Stimulated activated CD4-positive, alpha-beta T cell treated with anti-CD3 and anti-CD28 coated beads, Interleukin-4, amount 100 ng/mL, for 1 hour (primary cell): ENCODE data around the gene LECT2.

Experiments
- DNase-seq: peaks from one replicate; pipeline ENCODE4 v3.0.0-alpha.2; 2020

The LECT2 gene

DNA sequence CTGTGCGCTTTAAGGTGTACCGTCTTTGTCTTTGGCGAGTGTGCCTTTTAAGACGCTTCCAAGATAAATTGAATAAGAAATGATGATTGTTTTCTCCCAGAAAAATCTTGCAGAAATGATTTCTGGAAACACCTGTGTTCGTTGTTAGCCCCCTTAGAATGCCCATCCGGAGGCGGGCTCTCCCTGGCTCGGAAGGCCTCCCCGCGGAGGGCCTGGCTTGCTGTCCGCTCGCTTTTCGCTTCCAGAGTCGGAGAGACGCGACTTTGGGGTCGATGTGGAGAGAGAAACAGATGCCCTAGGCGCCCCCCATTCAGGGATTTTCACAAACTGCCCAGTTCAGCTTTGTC, 23.9 kb downstream of the LECT2 start:
- DNase-seq = no peak

GRCh38 chr5:135930029-135930948, 24.5 kb downstream of the LECT2 start:
- DNase-seq = no peak

GRCh38 chr5:135921388-135921787, 33.4 kb downstream of the LECT2 start:
- DNase-seq = no peak

GRCh38 chr5:135920199-135920598, 34.6 kb downstream of the LECT2 start:
- no peak for DNase-seq

DNA sequence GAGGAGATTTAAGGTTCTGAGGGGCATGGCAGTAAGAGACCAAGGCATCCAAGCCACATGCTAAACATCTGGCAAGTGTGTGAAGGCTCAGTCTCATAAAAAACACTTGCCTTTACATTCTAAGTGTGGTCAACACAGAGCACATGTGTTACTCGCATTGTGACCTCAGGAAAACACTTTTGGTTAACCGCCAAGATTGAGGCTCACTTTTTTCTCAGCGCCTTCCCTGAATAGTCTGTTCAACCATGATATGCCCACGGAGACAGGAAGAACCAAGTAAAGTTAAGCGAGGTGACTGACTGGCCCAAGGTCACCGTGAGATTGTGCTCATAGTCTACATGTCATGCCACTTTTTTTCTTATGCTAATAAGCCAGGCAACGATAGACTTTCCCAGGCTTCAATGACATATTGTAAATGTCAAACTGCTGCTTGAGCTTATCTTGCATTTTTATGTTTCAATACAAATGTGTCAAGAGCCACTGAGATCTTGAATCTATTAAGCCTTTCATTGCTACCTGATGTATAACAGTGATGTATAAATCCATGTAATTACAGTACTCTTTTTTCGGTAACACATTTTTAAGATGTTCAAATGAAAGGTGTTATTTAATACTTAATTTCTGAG, 38.0 kb downstream of the LECT2 start:
- no peak for DNase-seq

GRCh38 chr5:135915466-135916001, 39.2 kb downstream of the LECT2 start:
- no peak for DNase-seq

DNA sequence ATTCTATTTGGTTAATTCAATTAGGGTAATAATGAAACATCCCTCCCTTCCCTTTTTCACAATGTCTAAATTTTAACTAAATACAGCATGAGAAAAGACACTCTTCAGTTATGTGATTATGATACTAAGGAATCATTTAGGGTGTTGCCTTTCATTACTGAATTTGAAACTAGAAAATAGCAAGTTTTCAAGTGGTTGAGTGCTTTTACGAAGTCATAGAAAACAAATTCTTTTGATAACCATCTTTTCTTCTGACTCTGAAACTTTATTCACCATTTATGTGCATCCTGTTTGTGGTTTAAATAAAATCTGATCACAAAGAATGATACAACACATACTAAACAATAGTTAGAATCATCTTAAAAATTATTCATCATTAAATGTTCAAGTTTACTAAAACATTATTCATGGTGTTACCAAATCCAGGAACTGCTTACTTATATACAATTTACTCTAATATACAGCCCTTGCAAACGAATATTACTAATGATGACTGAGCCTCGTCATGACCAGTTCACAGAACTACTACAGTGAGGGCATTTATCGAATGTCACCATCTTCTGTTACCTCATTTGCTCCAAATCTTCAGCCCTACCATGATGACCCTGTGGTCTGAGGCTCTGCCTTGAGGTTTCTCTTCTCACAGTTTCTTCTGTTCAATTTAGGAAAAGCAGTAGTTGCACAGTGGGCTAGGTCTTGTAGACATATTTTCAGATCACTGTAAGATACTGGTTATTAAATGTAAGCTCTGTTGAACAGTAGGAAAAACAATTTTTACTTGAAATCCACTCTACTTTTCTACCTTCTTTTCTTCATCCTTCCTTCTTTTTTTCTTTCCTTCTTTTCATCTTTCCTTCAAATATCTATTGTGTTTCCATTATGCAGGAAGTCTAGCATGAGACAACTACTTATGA, 40.8 kb downstream of the LECT2 start:
- DNase-seq = no peak

DNA sequence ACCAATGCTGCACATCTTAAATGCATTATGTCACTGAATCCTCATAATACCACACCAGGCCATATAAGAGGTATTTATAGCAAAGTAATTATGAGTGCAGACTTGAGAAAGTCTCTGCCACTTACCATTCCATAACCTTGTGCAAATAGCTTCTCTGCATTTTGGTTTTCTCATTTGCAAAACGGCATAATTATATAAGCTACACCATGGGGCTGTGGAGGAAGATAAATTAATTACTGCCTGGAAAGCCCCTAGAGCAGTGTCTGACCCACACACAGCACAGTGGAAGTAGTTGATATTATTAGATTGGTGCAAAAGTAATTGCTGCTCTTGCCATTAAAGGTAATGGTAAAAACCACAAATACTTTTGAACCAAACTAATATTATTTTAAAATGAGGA, 49.6 kb downstream of the LECT2 start:
- no peak for DNase-seq

- DNase-seq = no peak
These were observed 53.1 kb downstream of the LECT2 start for GRCh38 chr5:135901633-135902032.

GRCh38 chr5:135900276-135900675, 54.5 kb downstream of the LECT2 start:
- DNase-seq = no peak

DNA sequence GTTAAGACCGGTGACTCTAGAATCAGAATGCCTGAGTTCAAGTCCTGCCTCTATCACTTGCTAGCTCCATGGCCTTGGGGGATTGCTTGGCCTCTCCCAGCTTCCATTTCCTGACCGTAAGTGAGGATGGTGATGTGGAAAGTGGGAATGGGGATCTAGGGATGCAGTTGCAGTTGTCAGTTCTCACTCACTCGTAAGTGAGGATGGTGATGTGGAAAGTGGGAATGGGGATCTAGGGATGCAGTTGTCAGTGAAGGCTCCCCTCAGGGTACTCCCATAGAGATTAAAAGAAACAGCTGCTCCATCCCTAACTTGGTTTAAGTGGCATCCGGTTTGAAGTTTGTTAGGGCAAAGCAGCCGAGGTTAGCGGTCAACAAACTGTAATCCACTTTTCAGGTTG, 56.1 kb downstream of the LECT2 start:
- DNase-seq = no peak
